Heart right ventricle (tissue), 16 donors: ENCODE results near the gene PRLR. TPM values are rescaled to one million over a fixed set of nuclear protein-coding genes. Genes with fewer than 3 reads are reported as not detected.

Source experiments
- ATAC-seq, 8 donors: fragments of 200-7000 bp; cut with Tn5 transposase; one replicate each; pipeline ENCODE4 v1.9.1; 2020; ENCODE audit warnings: mild to moderate bottlenecking in 8 of 8, moderate library complexity in 8 of 8, moderate number of reproducible peaks in 1 of 8
- DNase-seq, 2 donors: peaks; one replicate each; pipeline ENCODE4 v3.0.0-alpha.2; 2020
- H3K27ac ChIP-seq, 10 donors: fragments of 200-600 bp; sonication (generic) in 2 of 10; one replicate each; pipeline versions ENCODE4 v1.5.0 to v1.8.0; 2020 to 2022; ENCODE audit warnings: mild to moderate bottlenecking in 3 of 10
- H3K27me3 ChIP-seq, 7 donors: fragments of 200-600 bp; one replicate each; pipeline ENCODE4 v1.8.0; 2021 to 2022; ENCODE audit warnings: mild to moderate bottlenecking in 2 of 7
- H3K36me3 ChIP-seq, 9 donors: fragments of 200-600 bp; sonication (generic) in 1 of 9; one replicate each; pipeline versions ENCODE4 v1.5.0 to v1.8.0; 2020 to 2022; ENCODE audit warnings: mild to moderate bottlenecking in 2 of 9
- H3K4me1 ChIP-seq, 9 donors: fragments of 200-600 bp; sonication (generic) in 1 of 9; one replicate each; pipeline versions ENCODE4 v1.5.0 to v1.8.0; 2020 to 2022; ENCODE audit warnings: mild to moderate bottlenecking in 4 of 9
- H3K4me3 ChIP-seq, 10 donors: fragments of 200-600 bp; sonication (generic) in 2 of 10; one replicate each; pipeline versions ENCODE4 v1.5.0 to v1.8.0; 2020 to 2022; ENCODE audit warnings: mild to moderate bottlenecking in 7 of 10, moderate library complexity in 2 of 10
- H3K9me3 ChIP-seq, 11 donors: fragments of 200-600 bp in 10 of 11; sonication (generic) in 2 of 11; one replicate each; pipeline versions ENCODE4 v1.5.0 to v1.8.0; 2013 to 2022; ENCODE audit warnings: mild to moderate bottlenecking in 2 of 11, control low read depth in 1 of 11, moderate library complexity in 1 of 11
- CTCF ChIP-seq, 9 donors: fragments of 200-600 bp; sonication (generic) in 2 of 9; IDR thresholded peaks; one replicate each; pipeline versions ENCODE4 v1.5.0 to v1.8.0; 2021 to 2022; ENCODE audit warnings: antibody characterized with exemption in 9 of 9, mild to moderate bottlenecking in 5 of 9, moderate library complexity in 1 of 9
- WGBS, 2 donors: extraction: QIAGEN DNeasy Blood & Tissue Kit; methylation state at CpG; one replicate each; pipeline ENCODE4 v1.1.7; 2013; ENCODE audit warnings: inconsistent platforms in 1 of 2; 5-methylcytosine and 5-hydroxymethylcytosine counted together
- intact Hi-C, 10 donors: fragments of 100-400 bp; cut with DNase I; formaldehyde crosslinking; loops; one replicate each; pipeline versions ENCODE4 v1.11.1 to v1.14.2; 2022
- polyA plus RNA-seq, 2 donors: library from polyadenylated mRNA; stranded (reverse); fragments of 200-250 nt; gene quantifications; one replicate each; pipeline ENCODE4 v1.2.3, GENCODE V29; 2013
- total RNA-seq, 10 donors: library from RNA; stranded (reverse); fragmentation: NEBNext Ultra II Directional in 3 of 10; extraction: Animal tissue kit (Norgen Biotek cat#: 25700) in 3 of 10; gene quantifications; one replicate each; pipeline versions ENCODE4 v1.2.1 to v1.2.4, GENCODE V29; 2021 to 2023
- donor health status: Arrhythmogenic right ventricular cardiomyopathy.
- donor health status: ischemic (EF 13 %, LVEDD 7.1; RV severe dilation, severe dysfunction).
- donor health status: healthy with polysubstance abuse.
- donor health status: DM: no; HTN: yes; CAD: no.
- donor health status: DM: no; HTN: no; CAD: no.
- donor health status: ischemic (EF 25% LVEDD 6.9; RV normal size, moderate dysfunction).
- donor health status: ischemic (EF 25% LVEDD 5.7; RV mildly dilated, moderate dysfunction).
- donor health status: healthy.
- donor health status: DM: yes; HTN: yes; CAD: no.
- donor health status: Ischemic cardiomyopathy.
- donor health status: ischemic (EF 35%, LVEDD 5.7; RV mildly dilated, moderate dysfunction).
- donor health status: nonischemic (EF 11% LVEDD 7.7; RV severe dilation, severe dysfunction).
- donor health status: DM: yes; HTN: yes; CAD: no.
- donor health status: PGD.
- donor health status: ischemic (EF 29% LVEDD 5.4; RV normal size, mild dysfunction).
- donor health status: nonischemic (EF 23%, LVEDD 6.1; RV moderate dilation, normal function).

Gene PRLR
- total and polyA plus RNA-seq, 12 donors, result 0.04 to 1.3 (median 0.47) TPM

GRCh38 chr5:35059251-35059650 lies 171.0 kb downstream of the PRLR start:
- Histone ChIP-seq H3K9me3 (no peaks in the 10 kb centered on the region), H3K27ac (no peak overlapping the region), H3K27me3 (peaks cover 0 to 11% (median 0%) of the 10 kb centered on the region in 7 donors), H3K4me1 (no peaks in the 10 kb centered on the region), H3K36me3 (no peaks in the 10 kb centered on the region), H3K4me3 (no peak overlapping the region)
- intact Hi-C loops, result no loop called here
- ATAC-seq (no peak), DNase-seq (no peak)
- no peak for TF ChIP-seq CTCF (IDR thresholded peaks at IDR 0.05)

GRCh38 chr5:35058374-35058788 lies 171.9 kb downstream of the PRLR start:
- intact Hi-C loops, result no loop called here
- WGBS, 2 donors, result 75 to 80% methylated on average over 3 of the region's 3 CpGs

GRCh38 chr5:35056686-35057085 lies 173.6 kb downstream of the PRLR start:
- Histone ChIP-seq H3K27ac (no peak overlapping the region), H3K4me3 (no peak overlapping the region), H3K36me3 (no peaks in the 10 kb centered on the region), H3K9me3 (no peaks in the 10 kb centered on the region), H3K4me1 (no peaks in the 10 kb centered on the region), H3K27me3 (peaks cover 0 to 15% (median 0%) of the 10 kb centered on the region in 7 donors)
- 78 to 83% methylated on average over 2 of the region's 2 CpGs for WGBS, 2 donors
- TF ChIP-seq CTCF (IDR thresholded peaks at IDR 0.05), result no peak
- intact Hi-C loops, result no loop called here
- no peak for DNase-seq
- no peak for ATAC-seq

More at GRCh38 chr5:35058374-35058788, 171.9 kb downstream of the PRLR start:
- no peaks in the 10 kb centered on the region for H3K36me3 ChIP-seq
- H3K27me3 ChIP-seq, result peaks cover 0 to 9% (median 0%) of the 10 kb centered on the region in 7 donors
- no peaks in the 10 kb centered on the region for H3K4me1 ChIP-seq
- H3K4me3 ChIP-seq, result no peak overlapping the region
- TF ChIP-seq CTCF (IDR thresholded peaks at IDR 0.05), result no peak
- ATAC-seq (no peak), DNase-seq (no peak)
- no peaks in the 10 kb centered on the region for H3K9me3 ChIP-seq
- no peak overlapping the region for H3K27ac ChIP-seq

GRCh38 chr5:35052838-35053237 lies 177.4 kb downstream of the PRLR start:
- no peak for TF ChIP-seq CTCF (IDR thresholded peaks at IDR 0.05)
- Histone ChIP-seq H3K27ac (no peak overlapping the region), H3K9me3 (no peaks in the 10 kb centered on the region), H3K27me3 (peaks cover 0 to 26% (median 4%) of the 10 kb centered on the region in 7 donors), H3K4me1 (no peaks in the 10 kb centered on the region), H3K4me3 (no peak overlapping the region), H3K36me3 (no peaks in the 10 kb centered on the region)
- intact Hi-C loops, result no loop called here
- 87 to 89% methylated on average over 4 of the region's 4 CpGs for WGBS, 2 donors
- DNase-seq (no peak), ATAC-seq (no peak)
